GM12892 (cell line): ENCODE results near the gene GDA.

Source experiments
- POLR2A ChIP-seq: IDR thresholded peaks from 2 replicates; pipeline ENCODE4 v1.6.1; 2011; ENCODE audit warnings: low read depth, low read length, control low read depth
- POLR2AphosphoS5 ChIP-seq: IDR thresholded peaks from 2 replicates; pipeline ENCODE4 v1.6.1; 2011; ENCODE audit warnings: low read depth, low read length, control low read depth
- TAF1 ChIP-seq: IDR thresholded peaks from 2 replicates; pipeline ENCODE4 v1.6.1; 2011; ENCODE audit warnings: low read depth, mild to moderate bottlenecking, control low read depth, low read length, borderline replicate concordance

DNA sequence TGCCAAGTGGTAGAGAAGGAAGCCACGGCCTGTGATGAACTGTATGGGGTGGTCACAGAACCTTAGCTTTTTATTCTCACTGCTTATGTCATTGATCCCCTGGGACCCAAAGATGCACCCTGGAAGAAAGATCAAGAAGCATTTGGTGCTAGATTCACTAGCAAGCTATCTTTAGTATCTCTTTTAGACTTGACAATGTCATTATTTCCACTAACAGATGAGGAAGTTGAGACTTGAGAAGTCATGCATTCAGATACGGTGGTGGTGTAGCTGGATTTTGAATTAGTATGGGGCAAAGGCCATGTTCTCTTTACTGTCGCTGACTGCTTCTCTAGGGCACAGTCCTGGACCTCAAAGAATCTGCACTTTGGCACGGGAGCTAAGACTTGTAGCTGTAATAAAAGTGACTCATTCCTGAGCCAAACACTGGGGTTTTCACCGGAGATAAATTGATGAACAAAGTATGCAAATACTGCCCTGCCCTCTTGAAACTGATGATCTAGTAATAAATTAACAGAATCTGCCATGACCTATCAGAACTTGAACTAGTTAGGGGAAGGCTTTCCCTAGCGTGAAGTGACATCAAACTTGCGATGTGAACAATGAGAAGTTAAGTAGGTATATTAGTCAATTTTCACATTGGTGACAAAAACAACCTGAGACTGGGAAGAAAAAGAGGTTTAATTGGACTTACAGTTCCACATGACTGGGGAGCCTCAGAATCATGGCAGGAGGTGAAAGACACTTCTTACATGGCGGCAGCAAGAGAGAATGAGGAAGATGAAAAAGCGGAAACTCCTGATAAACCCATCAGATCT is 5.4 kb downstream of the GDA start:
- TF ChIP-seq TAF1 (no peak), POLR2AphosphoS5 (no peak), POLR2A (no peak)
